Stomach (tissue), 9 donors: Measurements from ENCODE around the gene TFF2. TPM values are rescaled to one million over a fixed set of nuclear protein-coding genes. Genes with fewer than 3 reads are reported as not detected.

Source experiments
- DNase-seq, 2 donors: peaks; one replicate each; pipeline versions ENCODE4 v3.0.0 to v3.0.0-alpha.2; 2013 to 2019
- H3K27ac ChIP-seq, 5 donors: fragments of 200-600 bp in 4 of 5; sonication (generic) in 4 of 5; one replicate each; pipeline ENCODE4 v1.5.1; 2013 to 2019; ENCODE audit warnings: mild to moderate bottlenecking in 1 of 5, moderate library complexity in 1 of 5
- H3K27me3 ChIP-seq, 3 donors: fragments of 200-600 bp; sonication (generic); one replicate each; pipeline ENCODE4 v1.5.1; 2017 to 2019; ENCODE audit warnings: mixed run types in 1 of 3
- H3K36me3 ChIP-seq, 4 donors: fragments of 200-600 bp; sonication (generic); 1 replicate in 3 of 4; 2 replicates in 1 of 4; pipeline ENCODE4 v1.5.1; 2016 to 2019
- H3K4me1 ChIP-seq, 4 donors: fragments of 200-600 bp; sonication (generic); one replicate each; pipeline ENCODE4 v1.5.1; 2016 to 2019
- H3K4me3 ChIP-seq, 4 donors: fragments of 200-600 bp; sonication (generic) in 3 of 4; one replicate each; pipeline ENCODE4 v1.5.1; 2016 to 2019; ENCODE audit warnings: mild to moderate bottlenecking in 1 of 4
- H3K9me3 ChIP-seq, 4 donors: fragments of 200-600 bp; sonication (generic); one replicate each; pipeline ENCODE4 v1.5.1; 2016 to 2019
- CTCF ChIP-seq, 7 experiments: fragments of 450-650 bp in 4 of 7; fragments of 200-600 bp in 3 of 7; sonication (generic) in 3 of 7; IDR thresholded peaks; one replicate each; pipeline ENCODE4 v1.5.1; 2016 to 2019; ENCODE audit warnings: antibody characterized with exemption in 7 of 7, control low read depth in 2 of 7, mild to moderate bottlenecking in 1 of 7
- EP300 ChIP-seq: sonication (generic); formaldehyde crosslinking; IDR thresholded peaks from one replicate; pipeline ENCODE4 v1.6.1; 2017; ENCODE audit warnings: antibody characterized with exemption
- POLR2A ChIP-seq, 4 donors: fragments of 450-650 bp; IDR thresholded peaks; one replicate each; pipeline ENCODE4 v1.6.1; 2016; ENCODE audit warnings: antibody characterized with exemption in 4 of 4, control low read depth in 2 of 4, mild to moderate bottlenecking in 1 of 4, moderate library complexity in 1 of 4
- POLR2AphosphoS5 ChIP-seq, 3 donors: sonication (generic); formaldehyde crosslinking; IDR thresholded peaks; one replicate each; pipeline ENCODE4 v1.6.1; 2016; ENCODE audit warnings: antibody characterized with exemption in 3 of 3
- WGBS, 5 donors: extraction: QIAGEN DNeasy Blood & Tissue Kit in 3 of 5; methylation state at CpG; one replicate each; pipeline versions ENCODE4 v1.1.5 to v1.1.7; 2013 to 2018; 5-methylcytosine and 5-hydroxymethylcytosine counted together
- intact Hi-C: fragments of 100-400 bp; cut with DNase I; formaldehyde crosslinking; loops from one replicate; pipeline ENCODE4 v1.15.1; 2023; ENCODE audit warnings: low total_unique reads
- polyA plus RNA-seq, 3 donors: library from polyadenylated mRNA; stranded (reverse); fragments of 200-250 nt; gene quantifications; one replicate each; pipeline ENCODE4 v1.2.3, GENCODE V29; 2013
- total RNA-seq, 5 donors: library from RNA; depleted of rRNA; stranded (reverse); fragments of >200 nt; gene quantifications; one replicate each; pipeline versions ENCODE4 v1.1.0 to v1.2.3, GENCODE V29; 2014 to 2016
- donor health status: healthy with polysubstance abuse.
- donor health status: Bipolar disorder and iron deficiency.
- donor health status: healthy.

Gene TFF2
- total and polyA plus RNA-seq, 8 donors, result 2.3 to 2,979 (median 1,062) TPM

GRCh38 chr21:42363312-42363711, 12.5 kb upstream of the TFF2 start:
- Histone ChIP-seq H3K27ac (peak overlapping the region in 3 of 5 donors; percentile 27 to 72 (median 54)), H3K4me1 (peaks cover 0 to 20% (median 9%) of the 10 kb centered on the region in 4 donors), H3K9me3 (peaks cover 0 to 7% (median 6%) of the 10 kb centered on the region in 4 donors), H3K27me3 (peaks cover 0 to 74% (median 0%) of the 10 kb centered on the region in 3 donors), H3K36me3 (no peaks in the 10 kb centered on the region), H3K4me3 (peak overlapping the region in 1 of 4 donors; percentile 31)
- DNase-seq, result peak in 1 of 2 donors; percentile 74
- intact Hi-C loops, result no loop called here
- 20 to 47% (median 43%) methylated on average over 8 of the region's 8 CpGs for WGBS, 5 donors
- TF ChIP-seq POLR2AphosphoS5 (IDR thresholded peaks at IDR 0.05), result peak in 1 of 3 donors; percentile 57
- no peak for TF ChIP-seq EP300

GRCh38 chr21:42362700-42363099, 11.9 kb upstream of the TFF2 start:
- DNase-seq, result no peak
- peak overlapping the region in 2 of 5 donors; percentile 27 to 54 for H3K27ac ChIP-seq
- H3K4me3 ChIP-seq, result no peak overlapping the region
- H3K4me1 ChIP-seq, result peaks cover 0 to 20% (median 9%) of the 10 kb centered on the region in 4 donors
- peaks cover 0 to 7% (median 6%) of the 10 kb centered on the region in 4 donors for H3K9me3 ChIP-seq
- WGBS, 5 donors, result 40 to 65% (median 47%) methylated on average over 9 of the region's 9 CpGs
- intact Hi-C loops, result no loop called here
- TF ChIP-seq CTCF (IDR thresholded peaks at IDR 0.05) (no peak), POLR2AphosphoS5 (IDR thresholded peaks at IDR 0.05) (no peak), POLR2A (IDR thresholded peaks at IDR 0.05) (no peak), EP300 (no peak)
- no peaks in the 10 kb centered on the region for H3K36me3 ChIP-seq
- peaks cover 0 to 77% (median 0%) of the 10 kb centered on the region in 3 donors for H3K27me3 ChIP-seq

- 77 to 89% (median 83%) methylated on average over 12 of the region's 12 CpGs for WGBS, 5 donors
- Histone ChIP-seq H3K27me3 (peaks cover 0 to 77% (median 0%) of the 10 kb centered on the region in 3 donors), H3K9me3 (peaks cover 0 to 11% (median 8%) of the 10 kb centered on the region in 4 donors), H3K4me3 (no peak overlapping the region), H3K27ac (no peak overlapping the region), H3K36me3 (no peaks in the 10 kb centered on the region), H3K4me1 (peaks cover 0 to 17% (median 6%) of the 10 kb centered on the region in 4 donors)
- DNase-seq, result no peak
- intact Hi-C loops, result no loop called here
- no peak for TF ChIP-seq EP300
- TF ChIP-seq CTCF (IDR thresholded peaks at IDR 0.05), result no peak
- TF ChIP-seq POLR2A (IDR thresholded peaks at IDR 0.05), result no peak
- TF ChIP-seq POLR2AphosphoS5 (IDR thresholded peaks at IDR 0.05), result no peak
Measured at GRCh38 chr21:42362198-42362597, 11.4 kb upstream of the TFF2 start.

GRCh38 chr21:42361286-42361685, 10.5 kb upstream of the TFF2 start:
- no peak for DNase-seq

More at GRCh38 chr21:42361286-42361685, 10.5 kb upstream of the TFF2 start:
- Histone ChIP-seq H3K4me1 (peaks cover 0 to 10% (median 4%) of the 10 kb centered on the region in 4 donors), H3K27me3 (peaks cover 0 to 77% (median 0%) of the 10 kb centered on the region in 3 donors), H3K27ac (no peak overlapping the region), H3K9me3 (peaks cover 0 to 18% (median 15%) of the 10 kb centered on the region in 4 donors), H3K4me3 (no peak overlapping the region), H3K36me3 (no peaks in the 10 kb centered on the region)
- WGBS, 5 donors, result 27 to 49% (median 36%) methylated on average over 7 of the region's 7 CpGs
- TF ChIP-seq EP300, result no peak
- TF ChIP-seq POLR2AphosphoS5 (IDR thresholded peaks at IDR 0.05), result no peak
- TF ChIP-seq POLR2A (IDR thresholded peaks at IDR 0.05), result no peak
- no peak for TF ChIP-seq CTCF (IDR thresholded peaks at IDR 0.05)
- intact Hi-C loops, result no loop called here
